Measurements from ENCODE around the gene ABLIM2. TPM values are rescaled to one million over a fixed set of nuclear protein-coding genes. Genes with fewer than 3 reads are reported as not detected.
"Not testable (repeated sequence)": the region's sequence is repeated elsewhere in the genome, so short reads cannot be mapped to it uniquely, and the experiment has no call there.

The ABLIM2 gene
- total RNA-seq, 1 donor from 2014 or later: 5.2 TPM

DNA sequence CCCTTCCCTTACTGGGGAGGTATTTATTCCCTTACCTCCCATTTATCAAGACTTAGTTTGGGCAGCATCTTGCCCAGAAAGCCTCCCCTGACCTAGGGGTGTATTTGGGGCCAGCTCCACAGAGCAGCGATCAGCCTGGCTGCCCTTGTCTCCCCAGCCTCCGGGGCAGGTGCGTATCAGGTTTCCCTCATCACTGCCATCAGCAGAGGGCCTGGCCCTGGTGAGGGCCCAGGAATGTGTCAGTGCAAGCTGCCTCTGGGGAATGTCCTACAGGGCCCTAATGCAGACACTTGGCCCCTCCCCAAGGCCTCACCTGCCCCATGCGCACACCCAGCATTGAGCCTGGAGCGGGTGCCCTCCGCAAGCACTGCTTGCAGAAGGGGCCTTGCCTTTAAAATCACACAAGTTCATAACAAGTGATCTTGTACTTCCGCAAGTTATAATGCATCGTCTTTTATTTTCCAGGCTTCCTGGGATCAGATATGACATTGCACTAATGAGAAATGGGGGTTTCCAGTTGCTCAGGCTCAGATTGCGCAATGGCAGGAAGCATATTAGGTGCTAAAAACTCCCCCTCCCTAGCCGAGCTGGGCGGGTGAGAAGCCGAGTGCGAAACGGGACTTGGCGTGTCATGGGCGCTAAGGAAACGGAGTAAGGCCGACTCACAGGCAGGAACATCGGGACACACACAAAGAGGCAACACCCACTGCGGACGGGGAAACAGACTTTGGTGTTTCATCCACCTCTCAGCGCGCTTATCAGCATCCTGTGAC is 193.5 kb downstream of the ABLIM2 start:
- peak; percentile 69 to 91 for DNase-seq (ENCODE audit: low read depth in 2 of 2)

DNA sequence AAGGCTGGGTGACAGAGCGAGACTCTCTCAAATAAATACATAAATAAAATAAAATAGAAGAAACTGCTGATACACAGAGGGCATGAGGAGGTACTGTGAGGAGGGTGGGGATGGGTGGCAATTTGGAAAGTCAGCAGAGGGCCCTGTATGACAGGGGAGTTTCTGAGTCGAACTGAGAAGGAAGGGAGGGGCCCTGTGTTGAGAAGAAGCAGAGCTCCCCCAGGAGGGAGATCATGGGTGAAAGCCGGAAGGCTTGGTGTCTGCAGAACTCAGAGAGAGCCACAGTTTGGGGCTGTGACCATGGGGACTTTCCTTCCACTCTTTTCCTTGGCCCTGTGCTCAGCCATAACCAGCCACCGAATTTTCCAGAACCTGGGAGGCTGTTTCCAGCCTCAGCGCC is 194.2 kb downstream of the ABLIM2 start:
- DNase-seq (ENCODE audit: low read depth in 2 of 2): no peak

- no peak for DNase-seq (ENCODE audit: low read depth in 2 of 2)
Observed at GRCh38 chr4:7963691-7964090, 194.9 kb downstream of the ABLIM2 start.

DNA sequence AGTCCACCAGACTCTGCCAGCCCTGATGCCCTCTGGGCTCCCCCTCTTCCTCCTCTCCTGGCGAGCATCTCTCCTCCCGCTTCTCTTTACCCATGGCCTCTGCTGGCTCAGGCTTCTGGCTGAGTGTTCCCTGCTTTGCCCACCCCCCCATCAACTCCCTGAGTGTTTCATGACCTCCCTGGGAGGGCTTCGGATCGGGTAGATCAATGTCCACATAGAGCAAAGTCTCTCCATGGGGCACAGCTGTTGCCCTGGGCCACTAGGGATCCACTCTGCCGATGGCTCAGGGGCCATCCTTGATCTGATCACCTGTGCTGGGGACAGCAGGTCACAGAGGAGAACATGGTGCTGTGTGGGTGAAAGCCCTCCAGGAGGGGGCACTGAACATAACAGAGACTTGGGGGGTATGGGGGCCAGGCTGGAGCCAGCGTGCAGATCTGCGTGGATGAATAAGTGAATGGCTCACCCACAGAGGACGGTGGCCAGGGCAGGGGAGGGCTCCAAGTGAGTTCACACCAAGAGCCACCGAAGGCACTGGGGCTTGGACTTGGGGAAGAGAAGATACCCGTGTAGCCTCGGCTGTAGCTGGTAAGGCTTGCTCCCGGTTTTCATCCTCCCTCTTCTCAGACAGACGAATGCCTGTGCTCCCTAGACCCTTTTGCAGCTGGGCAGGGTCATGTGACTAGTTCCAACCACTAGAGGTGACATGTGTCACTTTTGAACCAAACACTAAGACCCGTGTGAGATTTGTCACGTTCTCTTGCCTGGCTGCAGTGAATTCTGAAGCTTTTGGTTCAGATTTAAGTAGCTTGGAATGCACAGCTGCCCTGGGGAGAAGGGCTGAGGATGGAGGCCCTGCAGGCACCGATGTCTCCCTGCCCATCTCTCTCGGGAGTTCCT is 195.8 kb downstream of the ABLIM2 start:
- DNase-seq (ENCODE audit: low read depth in 2 of 2): no peak

DNA sequence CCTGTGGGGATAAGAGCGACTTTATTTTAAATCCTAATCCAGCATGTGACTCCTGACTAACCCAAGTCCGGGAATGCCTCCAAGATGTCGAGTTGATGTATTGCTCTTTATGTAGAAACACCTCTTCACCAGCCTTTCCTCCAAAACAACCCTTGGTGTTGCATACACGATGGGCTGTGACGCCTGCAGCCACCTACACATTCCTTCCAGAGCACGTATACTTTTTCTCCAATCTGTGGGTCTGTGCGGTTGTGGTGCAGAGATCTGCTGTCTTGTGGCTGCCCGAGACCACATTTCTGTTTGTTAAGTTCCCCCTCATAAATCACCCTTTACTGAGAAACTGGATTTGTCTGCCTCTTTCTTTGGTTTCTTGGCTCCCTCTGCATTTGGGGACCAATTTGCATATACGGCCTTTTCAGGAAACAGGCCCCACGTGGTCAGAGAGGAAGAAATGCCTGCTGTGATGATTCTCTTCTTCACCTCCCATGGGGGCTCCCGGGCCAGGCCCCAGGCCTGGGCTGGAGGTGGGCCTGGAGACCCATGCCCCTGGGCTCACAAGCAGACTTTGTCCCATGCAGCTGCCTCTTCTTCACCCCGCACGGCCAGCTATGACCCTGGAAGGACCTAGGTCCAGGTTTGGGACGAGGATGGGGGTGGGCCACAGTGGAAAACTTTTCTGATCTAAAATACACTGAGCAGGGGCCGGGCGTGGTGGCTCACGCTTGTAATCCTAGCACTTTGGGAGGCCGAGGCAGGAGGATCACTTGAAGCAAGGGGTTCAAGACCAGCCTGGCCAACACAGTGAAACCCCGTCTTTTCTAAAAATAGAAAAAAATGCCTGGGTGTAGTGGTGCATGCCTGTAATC is 197.6 kb downstream of the ABLIM2 start:
- peak; percentile 40 to 96 for DNase-seq (ENCODE audit: low read depth in 2 of 2)

GRCh38 chr4:7960017-7960789 is 198.4 kb downstream of the ABLIM2 start:
- DNase-seq (ENCODE audit: low read depth in 2 of 2): no peak

GRCh38 chr4:7959078-7959477 is 199.5 kb downstream of the ABLIM2 start:
- no peak for DNase-seq (ENCODE audit: low read depth in 2 of 2)

DNA sequence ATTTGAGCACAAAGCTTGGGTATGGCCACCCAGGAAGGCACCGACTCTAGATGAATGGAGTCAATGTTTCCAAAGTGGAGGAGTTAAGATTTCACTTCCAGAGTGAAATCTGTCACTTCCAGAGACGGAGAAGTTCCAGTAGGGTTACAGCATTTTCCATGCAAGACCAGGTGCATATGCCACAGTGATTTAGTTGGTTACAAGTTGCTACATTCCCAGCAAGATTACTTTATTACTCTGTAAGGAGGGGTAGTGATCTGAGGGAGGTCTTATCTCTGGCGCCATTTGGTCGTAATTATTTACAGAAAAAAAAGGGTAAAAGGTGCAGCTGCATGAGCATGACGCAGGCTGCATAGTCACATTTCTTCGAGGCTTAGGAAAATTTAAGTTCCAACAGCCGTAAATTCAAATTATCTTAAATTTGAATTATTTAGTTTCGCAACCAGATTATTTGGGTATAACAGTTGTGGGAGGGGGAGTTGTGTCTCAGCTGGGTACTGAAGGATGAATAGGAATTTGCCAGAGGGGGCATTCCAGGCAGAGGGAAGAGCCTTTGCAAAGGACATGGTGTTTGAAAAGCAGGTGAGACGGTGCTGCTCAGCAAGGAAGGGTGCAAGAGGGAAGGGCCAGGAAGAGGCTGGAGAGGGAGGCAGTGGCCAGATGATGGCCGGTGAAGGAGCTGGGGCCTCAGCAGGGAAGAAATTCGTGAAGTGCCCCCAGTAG is 201.5 kb downstream of the ABLIM2 start:
- DNase-seq (ENCODE audit: low read depth in 2 of 2): peak in 1 of 2 donors; percentile 34

- DNase-seq (ENCODE audit: low read depth in 2 of 2): peak; percentile 73 to 84
Observed at GRCh38 chr4:7956270-7956808, 202.3 kb downstream of the ABLIM2 start.

- DNase-seq (ENCODE audit: low read depth in 2 of 2): no peak
Observed at GRCh38 chr4:7955393-7955792, 203.2 kb downstream of the ABLIM2 start.

DNA sequence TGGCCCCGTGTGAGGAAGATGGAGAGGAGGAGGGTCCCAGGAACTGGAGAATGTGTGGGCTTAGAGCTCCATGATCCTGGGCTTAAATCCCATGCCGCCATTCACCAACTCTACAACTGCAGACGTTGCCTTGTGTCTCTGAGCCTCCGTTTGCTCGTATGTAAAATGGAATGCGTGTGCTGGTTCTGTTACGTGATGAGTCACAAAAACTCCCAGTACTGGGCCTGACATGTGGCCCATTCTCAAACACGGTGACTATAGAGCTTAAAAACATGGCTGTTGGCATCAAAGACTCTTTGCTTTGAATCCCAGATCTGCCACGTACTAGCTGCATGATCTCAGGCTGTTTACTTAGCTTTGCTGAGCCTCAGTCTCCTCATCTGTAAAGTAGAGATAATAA is 206.0 kb downstream of the ABLIM2 start:
- no peak for DNase-seq (ENCODE audit: low read depth in 2 of 2)

- no peak for DNase-seq (ENCODE audit: low read depth in 2 of 2)
Observed at GRCh38 chr4:7950301-7951092, 208.1 kb downstream of the ABLIM2 start.

GRCh38 chr4:7949759-7950158 is 208.9 kb downstream of the ABLIM2 start:
- DNase-seq (ENCODE audit: low read depth in 2 of 2): no peak

GRCh38 chr4:7947927-7948326 is 210.7 kb downstream of the ABLIM2 start:
- no peak for DNase-seq (ENCODE audit: low read depth in 2 of 2)

- DNase-seq (ENCODE audit: low read depth in 2 of 2): no peak
Observed at GRCh38 chr4:7945709-7946380, 212.8 kb downstream of the ABLIM2 start.

DNA sequence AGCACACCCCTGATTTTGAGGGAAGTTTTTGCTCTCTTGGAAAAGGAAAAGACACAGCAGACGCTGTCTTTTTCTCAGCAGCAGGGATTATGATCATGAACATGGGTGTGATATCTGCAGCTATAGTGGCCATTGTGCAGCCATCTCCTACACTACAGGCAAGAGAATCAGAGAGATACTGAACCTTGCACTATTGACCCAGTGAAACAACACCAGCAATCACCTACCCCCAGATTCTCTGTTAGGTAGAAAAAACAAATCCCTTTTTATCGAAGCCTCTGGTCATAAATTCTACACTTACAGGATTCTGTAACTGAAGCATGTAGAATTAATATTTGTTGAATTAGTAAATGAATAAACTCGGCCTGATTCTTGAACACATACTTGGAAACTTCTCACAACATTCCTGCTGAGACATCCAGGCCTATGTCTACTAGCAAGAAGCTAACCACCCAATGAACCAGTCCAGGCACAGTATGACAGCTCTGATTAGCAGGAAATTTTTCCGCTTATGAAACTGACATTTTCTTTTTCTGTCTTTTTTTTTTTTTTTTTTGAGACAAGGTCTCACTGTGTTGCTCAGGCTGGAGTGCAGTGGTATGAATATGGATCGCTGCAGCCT is 213.9 kb downstream of the ABLIM2 start:
- DNase-seq (ENCODE audit: low read depth in 2 of 2): no peak

DNA sequence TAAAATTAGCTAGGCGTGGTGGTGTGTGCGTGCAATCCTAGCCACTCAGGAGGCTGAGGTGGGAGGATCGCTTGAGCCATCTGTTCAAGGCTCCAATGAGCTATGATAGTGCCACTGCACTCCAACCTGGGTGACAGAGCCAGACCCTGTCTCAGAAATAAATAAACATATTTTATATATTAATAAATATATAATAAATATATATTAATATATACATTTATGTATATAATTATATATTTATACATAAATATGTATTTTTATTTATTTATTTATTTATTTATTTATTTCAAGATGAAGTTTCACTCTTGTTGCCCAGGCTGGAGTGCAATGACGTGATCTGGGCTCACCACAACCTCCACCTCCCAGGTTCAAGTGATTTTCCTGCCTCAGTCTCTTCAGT is 214.9 kb downstream of the ABLIM2 start:
- not testable (repeated sequence) for DNase-seq (ENCODE audit: low read depth in 2 of 2)

DNA sequence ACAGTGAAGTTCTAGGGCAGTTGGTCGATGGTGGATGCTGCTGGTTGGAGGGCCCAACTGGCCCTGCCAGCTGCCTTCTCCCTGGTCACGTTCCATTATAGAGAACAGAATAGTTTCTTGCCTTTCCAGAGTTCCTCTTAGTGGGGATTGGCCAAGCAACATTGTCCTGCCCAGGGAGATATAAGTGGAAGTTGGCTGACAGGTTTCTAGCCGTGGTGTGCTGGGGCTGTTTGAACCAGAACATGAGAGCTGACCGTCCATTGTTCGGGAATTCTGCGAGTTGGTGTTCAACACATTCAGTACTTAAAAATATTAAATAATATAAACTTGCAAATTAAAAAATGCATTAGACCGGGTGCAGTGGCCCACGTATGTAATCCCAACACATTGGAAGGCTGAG is 215.4 kb downstream of the ABLIM2 start:
- no peak for DNase-seq (ENCODE audit: low read depth in 2 of 2)

All from lung microvascular endothelial cell (primary cell).